AG20443 (cell line): ENCODE results near the gene SLC4A2.
A peak's percentile ranks its signal among the peaks of the same experiment; 100 is the strongest.
"Not testable (repeated sequence)": the region's sequence is repeated elsewhere in the genome, so short reads cannot be mapped to it uniquely, and the experiment has no call there.

Source experiments
- DNase-seq: peaks from one replicate; pipeline ENCODE4 v3.0.0; 2012; ENCODE audit warnings: low spot score, mixed read lengths

The SLC4A2 gene

DNA sequence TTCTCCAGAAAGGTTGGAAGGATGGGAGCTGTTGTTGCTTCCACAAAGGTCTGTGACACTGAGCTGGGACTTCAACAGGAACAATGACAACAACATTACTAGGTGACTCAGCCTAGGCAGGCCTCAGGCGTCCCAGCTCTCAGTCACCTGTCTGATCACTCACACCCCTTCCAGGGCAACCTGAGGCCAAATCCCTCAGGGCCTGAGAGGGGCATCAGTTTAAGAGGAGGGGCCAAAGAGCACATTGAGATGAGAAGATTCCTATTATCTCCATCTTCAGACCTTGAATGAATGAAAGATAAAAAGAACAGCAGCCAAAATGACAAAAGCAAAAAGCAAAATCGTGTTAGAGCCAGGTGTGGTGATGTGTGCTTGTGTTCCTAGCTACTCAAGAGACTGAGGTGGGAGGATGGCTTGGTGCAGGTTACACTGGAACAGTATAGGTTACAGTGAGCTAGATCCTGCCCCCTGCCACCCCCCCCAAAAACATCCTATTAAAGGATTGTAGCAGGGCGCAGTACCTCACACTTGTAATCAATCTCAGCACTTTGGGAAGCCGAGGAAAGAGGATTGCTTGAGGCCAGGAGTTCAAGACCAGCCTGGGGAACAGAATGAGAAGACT is 34.8 kb upstream of the SLC4A2 start, which contains the start of gene ATG9B:
Gene ATG9B, minus strand, starts transcription at position 60 of the 622 bp plus-strand sequence. CDS start 71 bp downstream, outside the sequence.
- DNase-seq: no peak

DNA sequence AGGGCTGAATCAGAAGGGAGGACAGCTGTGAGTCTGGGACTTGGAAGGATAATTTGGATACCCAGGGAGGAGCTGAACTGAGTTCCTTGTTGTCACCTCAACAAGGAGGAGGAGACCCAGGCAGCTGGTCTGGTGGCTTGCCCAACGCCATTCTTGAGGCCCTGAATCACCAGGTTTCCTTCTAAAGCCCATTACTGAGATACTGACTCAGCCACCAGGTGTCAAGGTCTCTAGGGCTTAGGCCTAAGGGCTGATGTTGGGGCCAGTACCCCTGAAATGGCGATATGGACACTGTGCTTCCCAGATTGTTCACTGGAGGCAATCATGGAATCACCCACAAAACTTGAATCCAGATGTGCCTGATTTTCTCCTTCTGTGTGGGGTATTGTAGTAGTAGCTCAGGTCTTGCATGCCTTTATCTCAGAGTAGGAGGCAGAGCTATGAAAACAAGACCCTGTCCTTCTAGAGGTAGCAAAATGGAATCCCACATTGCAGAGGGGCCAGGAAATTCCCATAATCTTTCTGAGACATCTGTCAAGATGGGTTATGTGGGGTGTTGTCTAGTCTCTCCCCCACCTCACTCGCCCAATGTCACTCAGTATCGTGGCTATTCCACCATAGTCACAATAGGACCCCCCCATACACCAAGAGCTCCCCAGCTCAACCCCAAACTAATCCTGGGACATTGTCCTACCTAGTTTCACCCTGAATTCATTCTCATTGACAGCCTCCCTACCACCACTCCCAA is 33.3 kb upstream of the SLC4A2 start:
- no peak for DNase-seq

DNA sequence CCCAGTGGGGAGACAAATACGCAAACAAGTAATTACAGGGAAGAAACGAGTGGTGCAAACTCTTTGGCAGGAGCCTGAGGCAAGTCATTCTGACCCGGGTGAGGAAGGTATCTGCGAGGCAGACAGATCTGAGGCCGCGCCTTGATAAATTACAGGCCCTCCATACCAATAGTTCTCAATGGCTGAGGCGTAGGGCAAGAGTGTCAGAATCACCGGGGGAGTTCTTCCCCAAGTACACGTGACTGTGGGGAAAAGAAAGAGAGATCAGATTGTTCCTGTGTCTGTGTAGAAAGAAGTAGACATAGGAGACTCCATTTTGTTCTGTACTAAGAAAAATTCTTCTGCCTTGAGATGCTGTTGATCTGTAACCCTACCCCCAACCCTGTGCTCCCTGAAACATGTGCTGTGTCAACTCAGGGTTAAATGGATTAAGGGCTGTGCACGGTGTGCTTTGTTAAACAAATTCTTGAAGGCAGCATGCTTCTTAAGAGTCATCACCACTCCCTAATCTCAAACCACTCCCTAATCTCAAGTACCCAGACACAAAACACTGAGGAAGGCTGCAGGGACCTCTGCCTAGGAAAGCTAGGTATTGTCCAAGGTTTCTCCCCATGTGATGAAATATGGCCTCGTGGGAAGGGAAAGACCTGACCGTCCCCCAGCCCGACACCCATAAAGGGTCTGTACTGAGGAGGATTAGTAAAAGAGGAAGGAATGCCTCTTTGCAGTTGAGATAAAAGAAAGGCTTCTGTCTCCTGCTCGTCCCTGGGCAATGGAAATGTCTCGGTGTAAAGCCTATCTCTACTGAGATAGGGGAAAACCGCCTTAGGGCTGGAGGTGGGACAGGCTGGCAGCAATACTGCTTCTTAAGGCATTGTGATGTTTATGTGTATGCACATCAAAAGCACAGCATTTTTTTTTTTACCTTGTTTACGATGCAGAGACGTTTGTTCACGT is 32.3 kb upstream of the SLC4A2 start:
- DNase-seq: not testable (repeated sequence)

DNA sequence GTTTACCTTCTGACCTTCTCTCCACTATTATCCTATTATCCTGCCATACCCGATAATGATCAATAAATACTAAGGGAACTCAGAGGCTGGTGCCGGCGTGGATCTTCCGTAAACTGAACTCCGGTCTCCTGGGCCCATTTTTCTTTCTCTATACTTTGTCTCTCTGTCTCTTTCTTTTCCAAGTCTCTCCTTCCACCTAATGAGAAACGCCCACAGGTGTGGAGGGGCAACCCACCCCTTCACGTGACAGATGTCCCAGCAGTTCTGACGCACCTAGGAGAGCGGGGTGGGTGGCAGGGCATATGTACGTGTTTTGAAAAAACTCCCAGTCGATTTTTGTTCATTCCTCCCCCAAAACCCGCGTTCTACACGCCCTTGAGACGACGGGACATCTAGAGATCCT is 31.7 kb upstream of the SLC4A2 start:
- DNase-seq: not testable (repeated sequence)

DNA sequence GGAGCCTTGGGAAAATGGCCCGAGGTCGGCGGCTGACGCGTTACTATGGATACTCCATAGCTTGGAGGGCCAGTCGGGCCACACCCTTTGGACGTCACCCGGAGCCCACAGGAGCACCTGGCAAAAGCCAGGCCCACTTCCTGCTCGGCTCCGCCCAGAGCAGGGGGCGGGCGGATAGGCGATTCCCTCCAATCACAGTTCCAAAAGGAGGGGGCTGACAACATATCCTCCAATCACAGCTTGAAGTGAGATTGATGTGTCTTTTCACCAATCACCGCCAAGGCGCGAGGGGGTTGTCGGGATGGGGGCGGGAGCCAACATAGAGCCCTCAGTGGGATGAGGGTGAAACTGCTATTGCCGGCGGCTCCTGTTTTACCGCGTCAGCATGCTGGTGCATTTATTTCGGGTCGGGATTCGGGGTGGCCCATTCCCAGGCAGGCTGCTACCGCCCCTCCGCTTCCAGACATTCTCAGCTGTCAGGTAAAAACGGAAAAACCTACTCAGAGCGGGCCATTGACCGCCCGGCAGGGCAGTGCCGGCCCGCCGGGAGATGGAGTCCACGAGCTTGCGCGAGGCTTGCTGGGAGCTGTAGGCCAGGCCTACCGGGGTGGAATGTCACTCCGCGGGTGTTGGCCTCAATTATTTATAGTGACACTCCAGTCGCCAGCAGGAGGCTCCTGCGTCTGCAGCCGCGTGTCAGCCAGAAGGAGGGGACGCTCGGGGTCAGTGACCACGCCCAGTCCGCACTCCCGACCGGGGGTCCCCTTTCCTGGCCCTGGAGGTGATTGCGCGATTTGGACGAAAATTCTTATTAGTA is 31.1 kb upstream of the SLC4A2 start, which contains the start of gene ABCB8:
Gene ABCB8, plus strand, starts transcription at position 320 of the 817 bp plus-strand sequence. Its CDS starts 66 bp downstream, at position 386.
- DNase-seq: peak; percentile 99

DNA sequence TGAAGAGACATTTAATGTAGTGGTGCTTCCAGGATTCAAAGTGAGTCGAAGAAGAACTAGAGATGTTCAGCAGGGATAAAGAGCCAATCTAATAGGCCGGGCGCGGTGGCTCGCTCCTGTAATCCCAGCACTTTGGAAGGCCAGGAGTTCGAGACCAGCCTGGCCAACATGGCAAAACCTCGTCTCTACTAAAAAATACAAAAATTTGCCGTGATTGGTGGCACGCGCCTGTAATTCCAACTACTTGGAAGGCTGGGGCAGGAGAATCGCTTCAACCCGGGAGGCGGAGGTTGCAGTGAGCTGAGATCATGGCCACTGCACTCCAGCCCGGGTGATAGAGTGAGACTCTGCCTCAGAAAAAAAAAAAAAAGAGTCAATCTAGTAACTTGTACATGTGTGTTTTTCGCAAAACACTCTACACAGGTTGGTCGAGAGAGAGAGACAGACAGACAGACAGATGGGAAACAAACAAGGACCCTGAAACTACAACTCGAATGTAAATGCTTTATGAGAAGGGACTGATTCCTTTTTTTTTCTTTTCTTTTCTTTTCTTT is 30.4 kb upstream of the SLC4A2 start:
- DNase-seq: no peak

DNA sequence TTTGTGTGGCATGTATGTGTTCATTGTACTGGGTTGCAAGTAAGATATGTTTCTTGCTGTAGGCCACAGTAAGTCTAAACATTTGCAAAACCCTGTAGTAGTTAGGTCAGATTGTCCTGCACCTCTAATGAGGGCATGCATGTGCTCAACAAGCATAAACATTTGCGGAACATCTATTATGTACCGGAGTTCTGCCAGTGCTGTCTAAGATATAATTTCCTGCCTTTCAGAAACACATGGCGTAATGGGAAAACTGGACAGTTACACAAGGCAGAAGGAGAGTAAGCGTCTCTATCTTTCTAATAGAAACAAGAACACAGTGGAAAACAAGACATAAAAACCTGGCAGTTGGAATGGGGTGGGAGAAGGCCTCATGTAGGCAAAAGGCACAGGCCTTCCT is 28.4 kb upstream of the SLC4A2 start:
- no peak for DNase-seq

DNA sequence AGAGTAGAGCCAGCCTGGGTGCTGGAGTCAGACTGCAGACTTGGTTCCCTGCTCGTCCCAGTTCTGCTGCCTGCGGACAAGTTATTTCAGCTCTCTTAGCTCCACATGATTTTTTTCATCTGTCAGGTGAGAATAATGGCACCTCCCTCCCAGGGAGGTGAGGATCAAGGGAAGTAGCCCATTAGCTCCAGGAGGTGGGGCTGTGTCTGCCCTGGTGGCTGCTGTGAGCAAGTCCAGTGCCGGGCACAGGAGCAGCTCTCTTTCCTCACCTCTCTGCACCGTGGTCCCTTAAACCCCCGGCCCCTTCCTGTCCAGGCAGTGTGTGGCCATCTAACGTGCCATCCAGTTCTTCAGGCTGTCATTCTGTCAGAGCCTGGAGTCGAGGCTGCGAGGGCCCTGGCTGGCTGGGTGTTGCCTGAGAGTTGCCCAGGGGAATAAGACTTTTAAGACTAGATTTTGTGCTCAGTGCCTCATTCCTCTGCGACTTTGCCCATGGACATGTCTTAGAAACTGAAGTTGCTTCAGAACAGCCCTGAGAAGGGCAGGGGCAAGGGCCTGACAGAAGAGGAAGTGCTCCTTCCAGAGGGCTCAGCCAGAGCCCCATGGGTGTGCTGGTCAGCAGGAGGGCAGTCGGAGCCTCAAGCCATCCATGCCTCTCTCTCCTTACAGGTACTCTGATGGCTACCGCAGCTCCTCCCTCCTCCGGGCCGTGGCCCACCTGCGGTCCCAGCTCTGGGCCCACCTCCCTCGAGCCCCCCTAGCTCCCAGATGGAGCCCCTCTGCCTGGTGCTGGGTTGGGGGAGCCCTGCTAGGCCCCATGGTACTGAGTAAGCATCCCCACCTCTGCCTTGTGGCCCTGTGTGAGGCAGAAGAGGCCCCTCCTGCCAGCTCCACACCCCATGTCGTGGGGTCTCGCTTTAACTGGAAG is 26.2 kb upstream of the SLC4A2 start:
- no peak for DNase-seq

DNA sequence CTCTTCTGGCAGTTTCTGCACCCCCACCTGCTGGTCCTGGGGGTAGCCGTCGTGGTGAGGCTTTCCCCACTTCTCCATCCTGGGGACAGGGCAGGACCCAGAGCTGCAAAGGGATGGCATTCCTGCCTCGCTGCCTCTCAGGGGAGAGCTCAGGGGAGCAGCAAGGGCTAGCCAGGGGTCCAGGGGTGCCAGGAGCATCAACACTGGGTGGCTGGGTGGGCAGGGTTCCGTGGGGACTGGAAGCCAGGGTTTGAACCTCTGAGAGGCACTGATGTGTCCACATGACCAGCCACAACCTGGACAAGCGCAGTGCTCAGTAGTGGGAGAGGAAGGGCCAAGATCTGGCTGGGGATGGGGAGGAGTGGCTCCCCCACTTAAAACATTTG is 25.5 kb upstream of the SLC4A2 start:
- no peak for DNase-seq

DNA sequence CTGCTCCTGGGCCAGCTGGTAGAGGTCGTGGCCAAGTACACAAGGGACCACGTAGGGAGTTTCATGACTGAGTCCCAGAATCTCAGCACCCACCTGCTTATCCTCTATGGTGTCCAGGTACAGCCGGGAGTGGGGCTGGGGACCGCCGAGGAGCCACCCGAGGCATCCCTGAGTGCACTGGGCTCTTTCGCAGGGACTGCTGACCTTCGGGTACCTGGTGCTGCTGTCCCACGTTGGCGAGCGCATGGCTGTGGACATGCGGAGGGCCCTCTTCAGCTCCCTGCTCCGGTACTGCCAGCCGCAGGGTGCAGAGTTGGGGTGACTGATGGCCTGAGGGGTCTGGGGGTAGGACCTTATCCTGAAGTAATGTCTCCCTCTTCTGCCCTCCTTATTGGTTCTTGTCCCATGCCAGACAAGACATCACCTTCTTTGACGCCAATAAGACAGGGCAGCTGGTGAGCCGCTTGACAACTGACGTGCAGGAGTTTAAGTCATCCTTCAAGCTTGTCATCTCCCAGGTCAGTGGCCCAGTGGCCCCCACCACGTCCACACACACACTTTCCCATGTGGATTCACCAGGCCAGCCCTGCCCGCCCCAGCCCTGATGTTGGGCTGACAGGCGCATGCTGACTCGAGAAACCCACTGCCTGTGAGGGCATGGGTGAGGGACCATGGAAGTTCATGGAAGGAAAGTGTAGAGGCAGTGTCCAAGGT is 24.9 kb upstream of the SLC4A2 start:
- no peak for DNase-seq

DNA sequence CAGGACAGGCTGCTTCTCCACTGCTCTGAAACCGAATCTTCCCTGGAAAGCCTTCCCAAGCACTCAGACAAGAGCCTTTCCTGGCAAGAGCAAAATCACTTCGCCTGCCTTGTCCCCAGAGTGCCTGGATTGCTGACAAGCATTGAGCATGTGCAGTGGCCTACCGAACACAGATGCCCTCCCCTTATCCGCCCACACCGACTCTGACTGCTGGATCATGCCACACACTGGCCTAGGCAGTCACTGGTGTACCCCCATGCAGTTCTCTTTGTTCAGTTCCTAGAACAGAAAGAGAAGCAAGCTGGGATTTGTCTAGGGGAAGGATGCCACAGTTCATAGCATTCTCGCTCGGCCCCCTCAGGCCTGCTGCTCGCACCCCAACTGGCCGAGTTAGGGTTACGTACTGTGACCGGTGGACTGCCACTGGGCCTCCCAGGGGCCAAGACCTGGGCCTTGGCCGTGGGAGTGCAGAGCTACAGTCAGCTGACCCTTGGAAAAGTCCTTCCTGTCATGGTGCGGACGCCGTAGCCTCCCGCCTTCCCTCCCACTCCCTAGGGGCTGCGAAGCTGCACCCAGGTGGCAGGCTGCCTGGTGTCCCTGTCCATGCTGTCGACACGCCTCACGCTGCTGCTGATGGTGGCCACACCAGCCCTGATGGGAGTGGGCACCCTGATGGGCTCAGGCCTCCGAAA is 24.2 kb upstream of the SLC4A2 start:
- DNase-seq: no peak

DNA sequence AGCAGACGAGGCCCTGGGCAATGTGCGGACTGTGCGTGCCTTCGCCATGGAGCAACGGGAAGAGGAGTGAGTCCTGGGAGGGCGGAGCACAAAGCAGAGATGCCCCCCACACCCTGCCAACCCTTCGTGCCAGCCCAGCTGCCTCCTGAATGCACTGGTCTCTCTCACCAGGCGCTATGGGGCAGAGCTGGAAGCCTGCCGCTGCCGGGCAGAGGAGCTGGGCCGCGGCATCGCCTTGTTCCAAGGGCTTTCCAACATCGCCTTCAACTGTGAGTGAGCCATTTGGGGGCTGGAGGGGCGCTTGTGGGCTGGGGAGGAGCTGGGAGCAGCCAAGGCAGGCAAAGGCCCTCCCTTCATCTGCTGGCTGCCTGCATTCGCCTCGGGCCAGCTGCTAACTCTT is 23.5 kb upstream of the SLC4A2 start:
- DNase-seq: no peak

DNA sequence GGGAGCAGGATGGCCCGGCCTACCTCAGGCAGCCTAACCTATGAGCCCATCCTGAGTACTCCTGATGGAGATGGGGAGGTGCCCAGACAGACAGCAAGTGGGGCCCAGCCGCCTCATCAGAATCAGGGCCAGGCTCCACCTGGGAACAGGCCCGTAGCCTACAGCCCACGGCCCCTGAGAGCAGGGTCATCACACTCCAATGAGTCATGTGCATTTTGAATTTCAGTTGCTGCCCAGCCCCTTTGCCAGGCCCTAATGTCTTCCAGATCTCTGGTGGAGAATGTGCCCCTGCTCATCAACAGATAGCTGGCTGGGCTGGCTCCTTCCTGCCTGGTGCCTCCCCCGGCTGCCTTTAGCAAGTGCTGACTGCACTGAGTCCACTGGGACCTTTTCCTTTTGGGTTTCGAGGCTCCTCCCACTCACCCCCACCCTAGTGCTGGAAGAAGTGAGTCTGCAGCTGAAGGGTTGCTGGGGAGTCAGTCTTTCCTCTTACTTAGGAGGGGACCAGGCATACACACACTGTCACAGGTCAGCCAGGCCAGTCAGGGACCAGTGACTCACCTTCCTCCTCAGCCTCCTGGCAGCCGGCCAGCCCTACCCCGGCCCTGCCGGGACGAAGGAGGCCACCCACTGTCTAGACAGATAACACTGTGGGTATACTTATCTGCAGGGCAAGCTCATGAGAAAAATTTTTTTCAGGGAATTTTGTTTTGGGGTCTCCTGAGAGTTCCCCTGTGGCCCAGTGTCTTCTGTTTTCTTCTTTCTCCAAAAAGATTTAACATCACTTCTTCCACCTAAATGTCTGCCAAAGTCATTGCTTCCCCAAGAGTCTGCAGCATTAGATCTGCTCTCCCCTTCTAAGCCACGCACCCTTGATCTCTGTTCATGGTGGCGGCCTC is 20.2 kb upstream of the SLC4A2 start:
- DNase-seq: peak; percentile 81

DNA sequence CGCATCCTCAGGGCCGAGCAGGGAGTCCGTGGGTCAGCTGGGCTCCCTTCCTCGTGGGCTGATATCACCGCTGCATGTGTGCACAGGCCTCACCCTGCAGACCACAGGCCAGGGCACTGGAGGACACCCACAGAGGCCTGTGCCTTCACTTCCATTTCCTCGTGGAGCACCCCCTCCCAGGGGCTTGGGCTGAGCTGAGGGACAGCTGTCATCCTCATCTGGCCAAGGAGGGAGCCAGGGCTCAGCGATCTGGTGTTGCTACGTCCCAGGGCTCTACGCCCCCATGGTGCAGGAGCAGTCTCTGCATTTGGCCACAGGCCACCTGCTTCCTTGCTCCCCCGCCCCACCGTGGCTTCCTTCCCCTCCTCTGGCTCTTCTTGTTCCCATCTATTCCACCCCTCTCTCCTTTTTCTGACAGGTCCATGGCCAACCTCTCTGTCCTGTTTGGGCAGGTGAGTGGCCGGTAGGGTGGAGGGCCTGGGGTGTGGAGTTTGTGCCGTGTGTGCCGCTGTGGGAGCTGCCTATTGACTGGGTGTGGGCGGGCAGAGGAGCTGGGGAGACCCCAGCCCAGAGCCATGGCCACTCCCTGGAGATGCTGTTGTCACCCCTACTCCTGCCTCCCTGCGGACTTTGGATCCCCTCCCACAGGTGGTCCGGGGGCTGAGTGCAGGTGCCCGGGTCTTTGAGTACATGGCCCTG is 19.4 kb upstream of the SLC4A2 start:
- no peak for DNase-seq

DNA sequence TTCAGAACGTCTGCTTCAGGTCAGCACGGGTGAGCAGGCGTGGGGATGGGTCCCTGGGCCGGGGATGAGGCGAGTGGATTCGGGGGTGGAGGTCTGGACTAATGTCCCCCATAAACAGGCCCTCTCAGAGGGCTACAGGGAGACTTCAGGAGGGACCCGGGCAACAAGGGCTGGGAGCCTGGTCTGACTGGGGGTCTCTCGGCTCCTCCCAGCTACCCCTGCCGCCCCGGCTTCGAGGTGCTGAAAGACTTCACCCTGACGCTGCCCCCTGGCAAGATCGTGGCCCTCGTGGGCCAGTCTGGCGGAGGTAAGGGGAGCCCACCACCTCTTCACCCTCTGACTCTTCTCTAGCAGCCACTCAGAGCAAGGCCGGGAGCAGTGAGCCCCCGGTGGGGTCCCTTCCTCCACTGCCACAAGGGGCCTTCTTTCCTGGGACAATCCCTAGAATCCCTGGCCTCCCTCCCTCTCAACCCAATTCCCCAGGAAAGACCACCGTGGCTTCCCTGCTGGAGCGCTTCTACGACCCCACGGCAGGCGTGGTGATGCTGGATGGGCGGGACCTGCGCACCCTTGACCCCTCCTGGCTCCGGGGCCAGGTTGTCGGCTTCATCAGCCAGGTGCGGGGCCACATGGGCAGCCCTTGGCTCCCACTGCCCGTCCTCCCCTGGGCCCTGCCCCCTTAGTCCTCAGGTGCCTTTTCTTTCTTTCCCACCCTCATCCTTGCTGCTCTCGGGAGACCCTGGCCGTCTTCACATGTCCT is 18.6 kb upstream of the SLC4A2 start:
- no peak for DNase-seq

DNA sequence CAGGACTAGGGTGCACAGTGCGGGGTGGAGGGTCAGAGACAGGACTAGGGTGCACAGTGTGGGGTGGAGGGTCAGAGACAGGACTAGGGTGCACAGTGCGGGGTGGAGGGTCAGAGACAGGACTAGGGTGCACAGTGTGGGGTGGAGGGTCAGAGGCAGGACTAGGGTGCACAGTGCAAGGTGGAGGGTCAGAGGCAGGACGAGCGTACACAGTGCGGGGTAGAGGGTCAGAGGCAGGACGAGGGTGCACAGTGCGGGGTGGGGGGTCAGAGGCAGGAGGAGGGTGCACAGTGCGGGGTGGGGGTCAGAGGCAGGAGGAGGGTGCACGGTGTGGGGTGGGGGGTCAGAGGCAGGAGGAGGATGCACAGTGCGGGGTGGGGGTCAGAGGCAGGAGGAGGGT is 15.9 kb upstream of the SLC4A2 start:
- DNase-seq: not testable (repeated sequence)
